IPS-18c (cell line): Measurements from ENCODE around the gene MMP13.

Experiments
- H3K4me3 ChIP-seq: 2 replicates; pipeline ENCODE4 v1.7.0; 2013; ENCODE audit warnings: low read depth, mild to moderate bottlenecking, low read length, moderate library complexity; ENCODE audit not compliant: insufficient read depth
- H3K9me3 ChIP-seq: one replicate; pipeline ENCODE4 v1.6.1; 2013; ENCODE audit warnings: mild to moderate bottlenecking, low read length, moderate library complexity; ENCODE audit not compliant: control insufficient read depth, insufficient read depth

MMP13 gene

DNA sequence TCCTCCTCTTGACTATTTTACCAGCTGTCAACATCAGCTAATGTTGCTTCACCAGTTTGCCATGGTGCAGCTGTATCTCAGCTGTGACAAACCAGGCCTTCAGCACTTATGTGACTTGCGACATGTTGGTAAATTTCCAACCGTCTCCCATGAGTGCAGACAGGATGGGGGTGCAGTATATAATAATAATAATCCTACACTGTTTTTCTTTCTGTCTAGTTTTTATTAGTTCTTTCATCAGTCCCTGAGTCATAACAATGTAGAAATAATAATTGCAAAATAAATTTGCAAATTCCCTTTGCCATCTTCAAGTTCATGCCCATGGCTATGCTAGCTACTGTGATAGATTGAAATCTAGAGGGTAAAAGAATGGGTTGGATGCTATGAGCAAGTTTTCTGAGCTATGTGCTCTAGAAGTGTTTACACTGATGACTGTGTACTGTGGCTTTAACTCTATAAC is 4.9 kb downstream of the MMP13 start:
- no peaks in the 10 kb centered on the region for H3K9me3 ChIP-seq
- no peak overlapping the region for H3K4me3 ChIP-seq

DNA sequence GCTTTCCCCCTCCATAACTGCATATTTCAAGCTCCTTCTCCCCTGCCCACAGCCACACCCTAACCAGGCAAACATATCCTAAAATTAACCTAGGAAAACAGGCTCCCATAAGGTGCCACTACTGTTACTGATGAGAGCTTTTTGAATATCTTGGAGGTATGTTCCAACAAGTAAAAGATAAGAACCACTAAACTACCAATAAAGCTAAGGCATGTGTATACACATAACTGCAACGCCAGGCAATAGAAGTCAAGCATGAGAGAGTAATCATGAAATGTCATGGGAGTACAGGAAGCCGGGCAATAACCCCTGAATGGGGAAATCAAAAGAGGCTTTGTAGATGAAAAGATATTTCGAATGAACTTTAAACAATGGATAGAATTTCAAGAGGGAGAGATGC is 9.3 kb downstream of the MMP13 start:
- Histone ChIP-seq H3K9me3 (no peaks in the 10 kb centered on the region), H3K4me3 (no peak overlapping the region)

DNA sequence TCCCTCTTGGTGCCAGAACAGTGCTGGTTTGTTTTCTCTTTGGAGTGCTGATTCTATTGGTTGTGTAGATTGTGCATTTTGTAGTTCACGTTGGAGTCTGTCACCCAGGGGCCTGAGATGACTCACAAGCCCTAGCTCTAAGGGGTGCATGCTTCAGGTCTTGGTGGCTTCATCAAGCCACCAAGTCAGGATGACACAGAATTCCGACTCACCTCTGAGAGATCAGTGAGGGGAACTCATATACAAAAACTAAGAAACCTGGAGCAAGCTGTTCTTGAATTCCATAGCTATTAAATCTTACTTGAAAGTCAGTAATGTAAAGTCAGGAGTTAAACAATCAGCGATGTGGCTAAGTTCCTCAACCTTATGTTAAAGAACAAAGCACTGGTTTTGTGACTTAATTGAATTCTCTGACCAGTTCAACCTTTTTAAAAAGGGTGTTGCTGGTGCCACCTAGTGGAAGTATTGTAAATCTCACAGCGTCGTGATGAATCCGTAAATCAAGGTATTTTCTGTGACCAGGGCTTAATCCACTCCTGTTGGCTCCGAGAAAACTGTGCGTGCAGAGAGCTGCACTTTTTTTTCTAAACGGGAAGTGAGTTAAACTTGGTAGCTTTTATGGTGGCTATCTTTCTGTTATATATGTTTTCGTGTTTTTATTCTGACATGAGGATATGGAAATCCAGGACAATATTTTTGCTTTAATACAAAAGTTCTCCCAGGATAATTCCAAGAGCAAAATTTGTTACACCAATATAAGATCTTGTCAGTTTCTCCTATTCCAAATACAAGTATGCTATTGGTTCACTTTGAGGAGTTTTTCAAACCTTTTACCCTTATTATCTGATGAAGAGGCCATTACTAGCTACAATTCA is 14.6 kb downstream of the MMP13 start:
- no peaks in the 10 kb centered on the region for H3K9me3 ChIP-seq

DNA sequence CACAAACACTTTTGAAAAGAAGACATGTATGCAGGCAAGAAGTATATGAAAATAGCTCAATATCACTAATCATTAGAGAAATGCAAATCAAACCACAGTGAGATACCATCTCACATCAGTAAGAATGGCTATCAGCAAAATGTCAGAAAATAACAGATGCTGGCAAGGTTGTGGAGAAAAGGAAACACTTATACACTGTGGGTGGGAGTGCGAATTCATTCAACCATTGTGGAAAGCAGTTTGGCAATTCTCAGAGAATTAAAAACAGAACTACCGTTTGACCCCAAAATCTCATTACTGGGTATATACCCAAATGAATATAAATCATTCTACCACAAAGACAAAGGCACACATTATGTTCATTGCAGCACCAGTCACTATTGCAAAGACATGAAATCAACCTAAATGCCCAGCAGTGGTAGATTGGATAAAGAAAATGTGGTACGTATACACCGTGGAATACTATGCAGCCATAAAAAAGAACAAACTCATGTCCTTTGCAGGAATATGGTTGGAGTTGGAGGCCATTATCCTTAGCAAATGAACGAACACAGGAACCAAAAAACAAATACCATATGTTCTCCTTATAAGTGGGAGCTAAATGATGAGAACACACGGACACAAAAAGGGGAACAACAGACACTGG is 18.5 kb downstream of the MMP13 start:
- no peak overlapping the region for H3K4me3 ChIP-seq
- H3K9me3 ChIP-seq = no peaks in the 10 kb centered on the region

More for the DNA sequence above, 14.6 kb downstream of the MMP13 start:
- no peak overlapping the region for H3K4me3 ChIP-seq

DNA sequence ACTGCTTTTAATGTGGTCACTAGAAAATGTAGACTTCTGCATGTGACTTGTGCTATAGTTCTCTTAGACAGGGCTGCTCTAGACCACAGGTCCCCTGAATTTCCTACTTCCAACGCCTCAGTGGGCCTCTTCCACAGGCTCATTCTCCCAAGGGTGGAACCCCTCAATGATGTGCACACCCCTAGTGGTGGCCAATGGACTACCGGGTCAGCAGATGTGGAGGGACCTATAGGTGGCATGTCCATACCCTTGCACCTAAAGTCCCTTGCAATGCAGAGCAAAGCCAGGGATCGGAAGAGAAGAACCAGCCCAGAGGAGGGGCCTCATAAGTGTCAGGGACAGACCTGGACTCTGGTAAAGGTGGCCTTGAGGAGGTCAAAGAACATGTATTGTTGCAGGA is 20.0 kb downstream of the MMP13 start:
- Histone ChIP-seq H3K9me3 (no peaks in the 10 kb centered on the region), H3K4me3 (no peak overlapping the region)

DNA sequence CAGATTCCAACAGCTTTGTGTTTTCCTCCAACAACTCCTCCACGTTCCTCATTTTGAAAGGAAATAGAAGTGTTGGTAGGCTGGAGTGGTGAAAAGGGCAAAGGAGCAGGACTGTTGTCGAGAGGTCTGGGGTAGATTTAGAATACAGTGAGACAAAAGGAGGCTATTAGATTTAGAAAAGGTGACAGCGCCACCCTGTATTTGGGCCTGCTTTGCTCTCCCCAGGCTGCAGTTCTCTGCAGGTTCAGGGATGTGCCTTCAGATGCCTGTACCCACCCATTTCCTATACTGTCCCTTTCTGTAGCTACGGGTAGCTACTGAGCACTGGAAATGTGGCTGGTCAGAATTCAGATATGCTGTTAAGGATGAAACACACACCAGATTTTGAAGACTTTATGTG is 20.8 kb downstream of the MMP13 start:
- H3K9me3 ChIP-seq = no peaks in the 10 kb centered on the region
- H3K4me3 ChIP-seq = no peak overlapping the region

DNA sequence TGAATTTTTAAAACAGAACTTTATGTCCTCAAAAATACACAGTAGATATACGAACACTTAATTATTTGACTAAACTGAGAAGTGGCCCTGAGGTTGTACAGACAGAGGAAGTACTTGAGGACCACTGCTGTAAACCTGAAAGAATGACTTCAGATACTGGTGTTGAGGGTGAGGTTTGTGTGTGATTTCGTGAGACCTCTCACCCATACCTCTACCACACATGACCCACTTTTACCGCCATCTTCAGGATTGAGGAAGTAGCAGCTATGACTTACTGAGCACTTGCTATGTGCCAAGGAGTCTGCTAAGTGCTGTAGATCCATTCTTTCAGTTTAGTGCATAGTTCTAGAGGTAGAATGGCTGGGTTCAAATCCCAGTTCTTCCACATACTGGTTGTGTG is 21.9 kb downstream of the MMP13 start:
- no peak overlapping the region for H3K4me3 ChIP-seq
- no peaks in the 10 kb centered on the region for H3K9me3 ChIP-seq

DNA sequence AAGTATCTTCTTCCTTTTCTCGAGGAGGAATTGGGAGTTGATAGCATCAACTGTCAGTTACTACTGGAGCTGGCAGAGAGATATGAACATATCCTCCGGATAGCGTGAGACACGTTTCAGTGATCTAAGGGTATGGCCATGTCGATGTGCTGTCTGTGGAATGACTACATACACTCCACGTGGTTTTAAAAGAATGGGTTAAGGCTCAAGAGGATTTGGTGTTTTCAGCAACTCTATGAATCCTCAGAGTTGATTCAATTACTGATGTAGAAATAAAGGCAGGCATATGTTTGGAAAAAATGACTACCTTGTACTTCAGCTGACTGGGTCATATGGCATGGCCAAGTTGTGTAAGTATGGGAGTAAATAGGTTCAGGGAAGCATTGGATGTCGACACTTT is 22.9 kb downstream of the MMP13 start:
- H3K9me3 ChIP-seq = no peaks in the 10 kb centered on the region
- H3K4me3 ChIP-seq = no peak overlapping the region

DNA sequence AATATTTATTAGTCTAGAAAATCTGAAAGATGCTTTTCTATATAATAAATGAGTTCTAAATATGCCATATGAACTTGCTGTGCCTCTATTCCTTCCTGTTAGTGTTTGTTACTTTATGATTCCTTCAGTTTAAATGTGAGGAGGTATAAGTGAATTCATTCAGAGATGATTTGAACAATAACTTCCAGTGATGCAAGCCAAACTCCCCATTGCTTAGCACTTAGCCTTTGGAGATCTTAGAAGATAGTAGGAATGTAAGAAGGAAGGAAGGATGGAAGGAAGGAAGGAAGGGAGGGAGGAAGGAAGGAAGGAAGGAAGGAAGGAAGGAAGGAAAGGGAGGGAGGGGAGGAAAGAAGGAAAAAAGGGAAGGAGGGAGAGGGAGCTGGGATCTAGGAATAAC is 25.1 kb downstream of the MMP13 start:
- Histone ChIP-seq H3K4me3 (no peak overlapping the region), H3K9me3 (no peaks in the 10 kb centered on the region)

DNA sequence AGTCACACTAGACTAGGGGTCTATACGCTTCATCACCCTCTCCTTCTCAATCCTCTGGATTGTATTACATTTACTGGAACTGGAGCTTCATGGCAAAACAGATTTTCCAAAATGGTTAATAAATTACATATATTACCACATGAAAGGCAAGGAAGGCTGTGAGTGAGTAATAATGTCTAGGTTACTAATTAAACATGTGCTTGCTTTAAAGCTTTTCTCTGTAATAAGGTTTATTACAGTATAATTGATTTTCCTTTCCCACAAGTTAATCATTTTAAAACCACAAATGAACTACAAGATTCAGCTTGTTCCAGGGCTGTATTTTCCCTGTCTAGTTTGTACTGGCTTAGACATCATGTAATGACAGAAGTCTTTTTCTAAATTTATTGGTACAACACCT is 25.6 kb downstream of the MMP13 start:
- Histone ChIP-seq H3K9me3 (no peaks in the 10 kb centered on the region), H3K4me3 (no peak overlapping the region)

DNA sequence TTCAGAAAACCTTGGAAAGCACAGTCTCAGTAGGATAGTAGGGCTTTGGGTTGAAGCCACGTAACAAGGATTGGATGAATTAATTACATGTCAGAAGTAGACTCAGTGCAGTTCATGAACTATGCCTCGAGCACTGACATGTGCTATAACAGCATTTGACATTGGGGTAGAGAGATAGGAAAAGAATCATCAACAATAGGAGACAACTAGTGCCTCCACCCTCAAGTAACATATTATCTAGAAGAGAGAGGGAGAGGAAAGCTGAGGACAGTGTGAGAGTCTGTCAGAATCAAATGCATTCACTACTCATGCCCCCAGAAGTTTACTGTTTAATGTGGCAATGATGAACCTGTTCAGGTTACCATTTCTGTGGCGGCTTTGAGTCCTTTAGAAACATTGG is 26.4 kb downstream of the MMP13 start:
- no peak overlapping the region for H3K4me3 ChIP-seq
- H3K9me3 ChIP-seq = no peaks in the 10 kb centered on the region

DNA sequence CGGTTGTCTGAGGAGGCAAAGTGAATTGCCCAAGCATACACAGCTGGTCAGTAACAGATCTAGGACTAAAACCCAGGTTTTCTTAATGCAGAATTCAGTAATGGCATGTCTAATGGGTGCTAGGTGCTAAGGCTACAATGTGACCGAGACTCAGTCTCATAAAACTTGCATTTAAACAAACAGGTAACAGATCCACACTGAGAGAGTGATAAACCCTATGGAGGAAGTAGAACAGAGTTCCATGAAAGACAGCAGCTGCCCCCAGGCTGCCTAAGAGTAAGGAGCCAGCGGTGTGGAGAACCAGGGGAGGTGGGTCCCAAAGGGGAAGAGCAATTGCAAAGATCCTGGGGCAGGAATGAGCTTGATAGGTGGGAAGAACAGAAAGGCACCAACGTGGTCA is 27.3 kb downstream of the MMP13 start:
- no peak overlapping the region for H3K4me3 ChIP-seq
- no peaks in the 10 kb centered on the region for H3K9me3 ChIP-seq

DNA sequence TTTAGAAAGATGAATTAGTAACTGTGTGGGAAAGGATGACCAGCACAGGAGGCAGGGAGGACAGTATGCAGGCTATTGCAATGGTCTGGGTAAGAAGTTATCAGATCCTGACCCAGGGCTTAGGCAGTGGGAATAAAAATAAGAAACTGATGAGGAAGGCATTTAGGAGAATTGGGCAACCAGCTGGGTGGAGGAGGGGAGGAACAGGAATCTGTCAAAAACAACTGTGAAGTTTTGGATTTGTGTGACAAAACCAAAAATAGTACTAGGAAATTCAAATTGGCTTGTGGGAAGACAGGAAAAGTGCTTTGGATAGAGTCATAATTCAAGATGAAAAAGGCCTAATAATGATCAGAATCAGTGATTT is 27.9 kb downstream of the MMP13 start:
- Histone ChIP-seq H3K4me3 (no peak overlapping the region), H3K9me3 (no peaks in the 10 kb centered on the region)

DNA sequence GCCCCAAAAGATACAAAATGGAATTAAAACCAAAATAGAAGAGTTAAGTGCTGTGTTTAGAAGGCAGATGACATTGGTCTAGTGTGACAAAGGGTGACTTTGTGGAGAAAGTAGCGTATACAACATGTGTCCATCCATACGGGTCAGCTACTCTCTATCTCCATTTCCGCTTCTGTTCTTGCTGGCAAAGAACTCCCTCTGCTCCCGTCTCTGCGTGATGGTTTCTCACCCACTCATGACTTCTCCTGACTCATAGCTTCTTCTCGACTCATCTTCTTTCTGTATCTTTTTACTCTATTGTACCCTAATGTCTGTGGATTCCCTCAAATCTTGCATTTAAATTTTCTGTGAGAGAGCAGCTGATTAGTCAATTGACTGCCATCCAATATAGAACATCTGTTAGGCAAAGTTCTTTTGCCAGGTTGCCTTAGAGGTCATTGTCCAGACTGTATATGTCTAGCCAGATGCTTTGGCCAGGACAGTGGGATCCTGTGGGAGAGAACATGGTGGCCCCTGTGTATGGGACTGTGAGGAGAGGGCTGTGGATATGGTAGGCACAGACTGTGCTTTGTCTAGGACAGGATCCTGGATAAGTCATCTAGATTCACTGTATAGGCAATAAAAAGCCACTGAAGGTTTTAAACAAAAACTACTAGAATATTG is 28.4 kb downstream of the MMP13 start:
- Histone ChIP-seq H3K4me3 (no peak overlapping the region), H3K9me3 (no peaks in the 10 kb centered on the region)

DNA sequence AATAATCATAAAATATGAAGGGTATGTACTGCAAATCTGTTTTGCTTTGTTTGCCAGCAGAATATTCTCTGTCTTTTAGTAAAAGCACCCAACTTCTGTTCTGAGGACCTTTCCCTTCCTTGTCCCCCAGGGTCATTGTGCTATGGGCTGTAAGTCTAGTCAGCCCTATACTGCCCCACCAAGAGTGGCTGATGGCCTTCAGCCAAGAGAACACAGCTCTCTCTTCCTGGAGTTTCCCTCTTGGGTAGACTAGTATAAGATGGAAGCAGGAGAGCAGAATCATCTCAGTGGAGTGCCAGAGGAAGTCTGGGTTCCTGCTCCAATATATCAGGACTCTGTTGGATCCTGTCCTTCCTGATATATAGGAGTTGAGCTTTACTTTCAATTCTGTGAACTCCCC is 29.0 kb downstream of the MMP13 start:
- H3K9me3 ChIP-seq = no peaks in the 10 kb centered on the region

DNA sequence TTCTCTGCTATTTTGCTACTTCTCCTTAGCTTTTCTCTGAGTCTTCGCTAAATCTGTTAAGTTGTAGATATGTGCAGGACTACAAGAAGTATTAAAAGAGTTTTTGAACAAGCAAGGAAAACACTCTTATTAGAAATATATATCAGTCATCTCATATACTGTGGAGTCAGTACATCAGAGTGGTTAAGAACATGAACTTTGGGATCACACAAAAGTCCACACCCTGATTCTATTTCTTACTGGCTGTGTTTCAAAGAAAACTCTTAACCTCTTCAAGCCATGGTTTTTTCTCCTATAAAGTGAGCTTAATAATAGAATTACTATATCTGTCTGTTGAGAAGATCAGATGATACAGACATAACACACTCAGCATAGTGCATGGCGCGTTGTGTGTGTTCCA is 29.5 kb downstream of the MMP13 start:
- Histone ChIP-seq H3K4me3 (no peak overlapping the region), H3K9me3 (no peaks in the 10 kb centered on the region)

More for the DNA sequence above, 29.0 kb downstream of the MMP13 start:
- H3K4me3 ChIP-seq = no peak overlapping the region

DNA sequence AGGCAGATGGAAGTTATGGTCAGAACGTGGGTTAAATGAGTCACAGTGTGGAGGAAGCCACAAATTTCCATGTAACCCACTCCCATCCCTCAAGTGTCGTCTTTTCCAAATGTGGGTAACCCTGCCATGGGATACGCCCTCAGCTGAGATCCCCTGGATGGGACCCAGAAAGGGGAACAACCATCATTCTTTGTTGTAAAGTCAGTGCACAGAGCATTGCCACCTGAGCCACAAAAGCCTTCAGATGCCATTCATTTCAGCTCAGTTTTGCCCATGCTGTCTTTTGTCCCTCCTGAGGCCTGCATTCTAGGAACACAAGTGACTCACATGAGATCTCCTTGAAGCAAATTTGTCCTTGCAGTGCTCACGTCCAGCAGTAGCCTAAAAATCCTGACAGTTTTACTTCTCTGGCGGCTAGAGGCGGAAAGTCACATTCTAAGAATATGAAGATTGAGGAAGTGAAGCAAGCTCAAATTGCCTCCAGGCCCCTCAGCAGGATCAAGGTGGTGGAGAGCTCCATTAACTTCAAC is 30.6 kb downstream of the MMP13 start:
- H3K9me3 ChIP-seq = no peaks in the 10 kb centered on the region

More for the DNA sequence above, 30.6 kb downstream of the MMP13 start:
- no peak overlapping the region for H3K4me3 ChIP-seq
